Measurements from ENCODE around the gene NDST3.

- TF ChIP-seq POLR2A (IDR thresholded peaks at IDR 0.05; ENCODE audit: low read length): no peak
- TF ChIP-seq GATA1 (IDR thresholded peaks at IDR 0.05; ENCODE audit: low read depth, low read length): no peak
These were observed 245.0 kb downstream of the NDST3 start for GRCh38 chr4:118279328-118279727.
